GM18868 (cell line): ENCODE results near the gene ERAP2.
A peak's percentile ranks its signal among the peaks of the same experiment; 100 is the strongest.
"Not testable (repeated sequence)": the region's sequence is repeated elsewhere in the genome, so short reads cannot be mapped to it uniquely, and the experiment has no call there.

Experiments used
- ATAC-seq: cut with Tn5 transposase; IDR thresholded peaks from one replicate; pipeline ENCODE4 v1.9.1; 2021; ENCODE audit warnings: mild to moderate bottlenecking, moderate library complexity; ENCODE audit not compliant: unreplicated experiment

Gene ERAP2

DNA sequence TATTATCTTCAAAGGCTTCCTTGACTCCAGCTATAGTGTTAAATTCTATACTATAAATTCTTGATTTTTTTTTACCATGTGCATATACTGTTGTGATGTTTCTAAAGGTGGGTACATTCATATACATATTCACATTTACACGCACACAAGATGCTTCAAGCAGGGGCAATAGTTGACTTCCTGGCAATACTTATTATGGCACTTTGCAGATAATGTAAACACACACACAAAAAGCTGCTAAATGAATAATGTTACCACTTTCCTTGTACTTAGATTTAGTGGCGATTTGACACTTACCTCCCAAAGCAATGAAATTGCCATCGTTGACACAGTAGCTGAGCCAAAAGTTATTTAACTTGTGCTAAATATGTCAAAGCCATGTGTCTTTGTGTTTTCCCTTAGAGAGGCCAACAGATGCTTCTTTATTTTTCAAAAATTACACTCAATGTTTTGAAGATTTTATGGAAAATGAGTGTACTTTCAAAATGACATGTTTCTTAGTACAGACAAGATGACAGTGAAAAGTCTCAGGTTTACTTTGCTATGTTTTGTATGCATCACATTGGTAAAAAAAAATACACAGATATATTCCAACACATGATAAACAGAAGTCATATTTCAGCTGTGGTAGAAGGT is 12.2 kb upstream of the ERAP2 start:
- no peak for ATAC-seq

DNA sequence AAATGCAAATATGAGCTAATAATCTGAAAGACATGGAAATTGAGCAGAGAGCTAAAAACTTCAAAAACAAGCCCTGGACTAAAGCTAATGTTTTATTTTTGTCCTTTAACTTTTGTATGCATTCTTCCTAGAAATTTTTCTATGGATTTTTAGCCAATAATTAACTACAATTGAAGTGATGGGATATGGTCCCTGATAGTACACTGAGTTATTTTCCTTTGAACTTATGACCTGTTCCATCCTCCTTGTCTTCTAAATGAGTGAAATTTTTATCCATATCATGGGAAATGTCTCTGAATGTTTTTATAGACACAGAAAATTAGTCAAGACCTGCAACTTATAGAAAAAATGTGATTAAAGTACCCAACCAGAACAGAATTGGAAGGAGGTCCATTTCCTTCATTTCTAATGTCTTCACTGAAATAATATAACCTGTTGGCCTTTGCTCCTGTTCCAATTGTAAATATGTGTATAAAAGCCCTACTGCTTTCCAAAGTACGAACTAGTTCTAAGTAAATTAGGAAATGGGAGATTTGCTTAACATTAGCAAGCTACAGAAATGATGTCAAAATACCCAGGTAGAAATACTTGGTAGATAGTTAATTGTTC is 11.3 kb upstream of the ERAP2 start:
- ATAC-seq: no peak

DNA sequence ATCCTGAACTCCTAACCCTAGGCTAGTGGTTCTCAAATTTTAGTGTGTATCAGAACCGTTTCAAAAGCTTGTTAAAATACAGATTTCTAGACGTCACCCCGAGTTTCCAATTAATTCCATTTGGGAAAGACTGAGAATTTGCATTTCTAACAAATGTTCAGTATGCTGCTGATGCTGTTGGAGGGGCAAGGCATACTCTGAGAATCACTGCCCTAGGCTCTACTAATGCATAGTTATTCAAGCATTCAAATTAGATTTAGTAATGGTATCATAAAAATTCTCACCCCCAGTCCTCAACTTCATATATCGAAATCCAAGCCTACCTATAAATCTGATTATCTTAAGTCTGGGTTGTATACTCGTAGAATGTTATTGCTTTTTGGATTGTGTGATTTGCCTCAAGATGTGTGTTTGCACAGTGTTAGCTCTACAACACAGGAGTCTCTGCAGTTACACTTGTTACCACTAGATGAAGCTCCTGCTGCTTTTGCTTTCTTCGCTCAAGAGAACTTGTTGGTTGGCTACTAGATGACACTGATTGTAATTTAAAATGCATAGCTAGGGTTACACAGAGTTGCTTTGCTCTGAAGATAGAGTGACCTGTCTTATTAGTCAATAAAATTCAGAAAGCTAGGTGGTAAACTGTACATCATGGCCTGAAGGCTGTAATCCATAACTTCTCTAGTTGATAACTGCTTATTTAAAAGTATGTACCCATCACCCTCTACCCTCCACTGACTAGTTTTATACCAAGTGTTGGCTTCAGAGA is 7.5 kb upstream of the ERAP2 start:
- peak; percentile 80 for ATAC-seq

- ATAC-seq: no peak
Observed at GRCh38 chr5:96869372-96869641, 7.0 kb upstream of the ERAP2 start.

- ATAC-seq: peak; percentile 80
Observed at GRCh38 chr5:96870094-96871026, 5.9 kb upstream of the ERAP2 start.

DNA sequence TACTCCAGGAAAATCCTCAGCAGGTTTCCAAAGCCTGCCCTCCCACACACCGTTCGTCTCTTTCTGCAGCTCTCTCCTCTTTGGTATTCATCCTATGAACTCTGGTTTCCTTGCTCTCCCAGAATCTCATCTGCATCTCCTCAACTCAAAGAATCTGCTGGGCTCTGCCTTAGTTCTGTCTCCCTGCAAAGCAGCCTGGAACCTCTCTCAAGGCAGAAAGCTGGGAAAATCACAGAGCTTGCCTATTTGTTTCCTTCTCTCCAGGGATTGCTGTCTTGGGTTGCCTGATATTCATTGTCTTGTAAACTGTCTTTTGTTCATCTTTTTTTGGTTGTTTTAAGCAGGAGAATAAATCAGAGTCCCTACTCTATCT is 5.3 kb upstream of the ERAP2 start:
- ATAC-seq: no peak

GRCh38 chr5:96871686-96872085 is 4.6 kb upstream of the ERAP2 start:
- no peak for ATAC-seq

GRCh38 chr5:96873449-96873848 is 2.9 kb upstream of the ERAP2 start:
- ATAC-seq: no peak

GRCh38 chr5:96874631-96875030 is 1.7 kb upstream of the ERAP2 start:
- no peak for ATAC-seq

DNA sequence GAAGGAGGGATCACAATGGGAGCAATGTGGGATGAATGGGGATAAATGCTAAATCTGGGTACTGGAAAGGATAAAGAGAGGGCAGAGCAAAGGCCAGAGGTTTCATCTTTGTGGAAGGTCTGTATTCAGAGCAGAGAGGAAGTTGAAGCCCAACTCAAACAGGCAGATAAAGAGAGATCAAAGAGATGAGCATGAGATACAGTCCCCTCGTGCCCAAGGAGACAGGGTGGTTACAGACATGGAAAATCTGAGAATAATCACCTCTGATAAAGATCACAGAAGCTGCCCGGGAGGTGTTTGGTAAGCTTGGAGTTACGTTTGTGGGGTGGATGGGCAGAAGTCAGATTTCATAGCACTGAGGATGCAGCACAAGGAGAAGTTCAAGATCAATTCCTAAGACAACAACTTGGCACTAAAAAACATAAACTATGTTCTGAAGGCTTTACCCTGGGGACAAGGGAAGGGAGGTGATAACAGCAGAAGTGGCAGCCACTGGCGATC is 459 bp upstream of the ERAP2 start:
- no peak for ATAC-seq

DNA sequence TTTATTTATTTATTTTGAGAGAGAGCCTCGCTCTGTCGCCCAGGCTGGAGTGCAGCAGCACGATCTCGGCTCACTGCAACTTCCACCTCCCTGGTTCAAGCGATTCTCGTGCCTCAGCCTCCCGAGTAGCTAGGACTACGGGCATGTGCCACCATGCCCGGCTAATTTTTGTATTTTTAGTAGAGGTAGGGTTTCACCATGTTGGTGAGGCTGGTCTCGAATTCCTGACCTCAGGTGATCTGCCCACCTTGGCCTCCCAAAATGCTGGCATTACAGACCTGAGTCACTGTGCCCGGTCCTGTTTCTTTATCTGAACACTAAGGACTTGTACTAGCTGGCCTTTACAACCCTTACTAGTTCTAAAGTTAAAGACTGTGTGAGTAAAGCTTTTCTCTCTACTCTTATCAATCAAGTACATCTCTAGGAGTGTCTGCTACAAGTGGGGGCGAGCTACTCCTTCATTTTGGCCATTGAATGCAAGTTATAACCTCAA is 723 bp downstream of the ERAP2 start:
- not testable (repeated sequence) for ATAC-seq

GRCh38 chr5:96879665-96880064 is 3.4 kb downstream of the ERAP2 start:
- no peak for ATAC-seq

GRCh38 chr5:96880444-96881164 is 4.3 kb downstream of the ERAP2 start:
- ATAC-seq: no peak

- ATAC-seq: no peak
Observed at GRCh38 chr5:96881511-96882115, 5.3 kb downstream of the ERAP2 start.

- ATAC-seq: no peak
Observed at GRCh38 chr5:96883871-96884270, 7.6 kb downstream of the ERAP2 start.

- ATAC-seq: no peak
Observed at GRCh38 chr5:96884995-96885394, 8.7 kb downstream of the ERAP2 start.

- ATAC-seq: peak; percentile 92
Observed at GRCh38 chr5:96885518-96886338, 9.4 kb downstream of the ERAP2 start.

GRCh38 chr5:96893342-96893741 is 17.0 kb downstream of the ERAP2 start:
- ATAC-seq: peak; percentile 29

DNA sequence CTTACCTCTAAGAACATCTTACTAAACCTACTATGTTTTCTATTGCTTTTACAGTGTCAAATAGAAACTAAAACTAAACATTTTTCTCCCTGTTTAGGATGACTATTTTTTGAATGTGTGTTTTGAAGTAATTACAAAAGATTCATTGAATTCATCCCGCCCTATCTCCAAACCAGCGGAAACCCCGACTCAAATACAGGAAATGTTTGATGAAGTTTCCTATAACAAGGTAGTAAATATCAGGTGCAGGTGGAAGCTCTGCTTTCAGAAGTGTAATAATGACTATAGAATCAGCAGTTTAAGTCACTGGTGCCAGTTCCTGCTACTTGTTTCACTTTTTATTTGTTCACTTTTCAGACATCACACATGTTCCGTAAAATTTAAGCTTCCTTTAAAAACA is 20.0 kb downstream of the ERAP2 start:
- peak; percentile 77 for ATAC-seq
